Sigmoid colon (tissue), 7 donors: ENCODE data around the gene TRNP1. TPM values are rescaled to one million over a fixed set of nuclear protein-coding genes. Genes with fewer than 3 reads are reported as not detected.
A peak's percentile ranks its signal among the peaks of the same experiment; 100 is the strongest.

Experiments used
- DNase-seq: peaks from one replicate; pipeline ENCODE4 v3.0.0-alpha.2; 2019
- H3K27ac ChIP-seq, 4 donors: fragments of 200-600 bp; sonication (generic); one replicate each; pipeline ENCODE4 v1.5.1; 2016 to 2019; ENCODE audit warnings: mild to moderate bottlenecking in 1 of 4
- H3K27me3 ChIP-seq, 3 donors: fragments of 200-600 bp; sonication (generic); one replicate each; pipeline ENCODE4 v1.5.1; 2019; ENCODE audit warnings: mild to moderate bottlenecking in 1 of 3
- H3K36me3 ChIP-seq, 4 donors: fragments of 200-600 bp; sonication (generic); one replicate each; pipeline ENCODE4 v1.5.1; 2016 to 2019
- H3K4me1 ChIP-seq, 4 donors: fragments of 200-600 bp; sonication (generic); one replicate each; pipeline ENCODE4 v1.5.1; 2017 to 2019
- H3K4me3 ChIP-seq, 4 donors: fragments of 200-600 bp; sonication (generic); one replicate each; pipeline ENCODE4 v1.5.1; 2017 to 2019; ENCODE audit warnings: mild to moderate bottlenecking in 2 of 4, moderate library complexity in 1 of 4
- H3K9me3 ChIP-seq, 4 donors: fragments of 200-600 bp in 3 of 4; sonication (generic) in 3 of 4; one replicate each; pipeline versions ENCODE4 v1.5.1 to v1.6.1; 2013 to 2019
- CTCF ChIP-seq, 4 experiments: fragments of 450-650 bp in 3 of 4; fragments of 200-600 bp in 1 of 4; IDR thresholded peaks; one replicate each; pipeline ENCODE4 v1.5.1; 2016 to 2019; ENCODE audit warnings: antibody characterized with exemption in 4 of 4, mild to moderate bottlenecking in 3 of 4, moderate library complexity in 2 of 4
- EP300 ChIP-seq, 4 donors: sonication (generic); formaldehyde crosslinking; IDR thresholded peaks; one replicate each; pipeline ENCODE4 v1.6.1; 2017; ENCODE audit warnings: antibody characterized with exemption in 4 of 4
- POLR2A ChIP-seq, 2 donors: fragments of 450-650 bp; IDR thresholded peaks; one replicate each; pipeline ENCODE4 v1.6.1; 2016; ENCODE audit warnings: antibody characterized with exemption in 2 of 2, mild to moderate bottlenecking in 2 of 2, moderate library complexity in 2 of 2
- POLR2AphosphoS5 ChIP-seq, 4 donors: sonication (generic); formaldehyde crosslinking; IDR thresholded peaks; one replicate each; pipeline ENCODE4 v1.6.1; 2017; ENCODE audit warnings: antibody characterized with exemption in 4 of 4
- WGBS, 2 donors: extraction: QIAGEN DNeasy Blood & Tissue Kit; methylation state at CpG; one replicate each; pipeline ENCODE4 v1.1.7; 2013; 5-methylcytosine and 5-hydroxymethylcytosine counted together
- intact Hi-C: fragments of 100-400 bp; cut with DNase I; formaldehyde crosslinking; loops from one replicate; pipeline ENCODE4 v1.15.1; 2023
- polyA plus RNA-seq, 3 donors: library from polyadenylated mRNA; stranded (reverse); fragments of 200-250 nt; gene quantifications; one replicate each; pipeline ENCODE4 v1.2.3, GENCODE V29; 2013
- total RNA-seq, 4 donors: library from RNA; depleted of rRNA; stranded (reverse); fragments of >200 nt; gene quantifications; one replicate each; pipeline ENCODE4 v1.1.0, GENCODE V29; 2016
- donor health status: healthy with polysubstance abuse.
- donor health status: Bipolar disorder and iron deficiency.
- donor health status: healthy.

The TRNP1 gene
- total and polyA plus RNA-seq, 7 donors = 3.0 to 29.6 (median 15.5) TPM

GRCh38 chr1:27042670-27043069, 49.2 kb downstream of the TRNP1 start:
- TF ChIP-seq POLR2AphosphoS5 (IDR thresholded peaks at IDR 0.05) = no peak
- no peak for TF ChIP-seq CTCF (IDR thresholded peaks at IDR 0.05)
- TF ChIP-seq POLR2A (IDR thresholded peaks at IDR 0.05) = no peak
- TF ChIP-seq EP300 (IDR thresholded peaks at IDR 0.05) = no peak
- WGBS, 2 donors = 74 to 83% methylated on average over 7 of the region's 7 CpGs
- no peaks in the 10 kb centered on the region for H3K9me3 ChIP-seq
- no peaks in the 10 kb centered on the region for H3K27me3 ChIP-seq
- H3K4me3 ChIP-seq = no peak overlapping the region
- H3K27ac ChIP-seq = no peak overlapping the region
- no peaks in the 10 kb centered on the region for H3K36me3 ChIP-seq
- peaks cover 0 to 20% (median 13%) of the 10 kb centered on the region in 4 donors for H3K4me1 ChIP-seq
- intact Hi-C loops = loop anchor here (5.0 kb wide), 2 partner anchors 110 to 240 kb away; no protein-coding TSS in a partner anchor
- DNase-seq = no peak

GRCh38 chr1:27044613-27045151, 51.2 kb downstream of the TRNP1 start:
- H3K36me3 ChIP-seq = no peaks in the 10 kb centered on the region
- TF ChIP-seq EP300 (IDR thresholded peaks at IDR 0.05) (no peak), POLR2AphosphoS5 (IDR thresholded peaks at IDR 0.05) (no peak), POLR2A (IDR thresholded peaks at IDR 0.05) (no peak), CTCF (IDR thresholded peaks at IDR 0.05) (peak; percentile 95 to 99 (median 97))
- intact Hi-C loops = loop anchor here (1.0 to 5.0 kb wide), 4 partner anchors 46 to 238 kb away; no protein-coding TSS in a partner anchor
- peak; percentile 93 for DNase-seq
- H3K4me3 ChIP-seq = peak overlapping the region in 3 of 4 donors; percentile 2 to 24 (median 18)
- H3K4me1 ChIP-seq = peaks cover 0 to 20% (median 13%) of the 10 kb centered on the region in 4 donors
- no peaks in the 10 kb centered on the region for H3K9me3 ChIP-seq
- no peak overlapping the region for H3K27ac ChIP-seq
- H3K27me3 ChIP-seq = no peaks in the 10 kb centered on the region
- 9 to 11% methylated on average over 12 of the region's 12 CpGs for WGBS, 2 donors

DNA sequence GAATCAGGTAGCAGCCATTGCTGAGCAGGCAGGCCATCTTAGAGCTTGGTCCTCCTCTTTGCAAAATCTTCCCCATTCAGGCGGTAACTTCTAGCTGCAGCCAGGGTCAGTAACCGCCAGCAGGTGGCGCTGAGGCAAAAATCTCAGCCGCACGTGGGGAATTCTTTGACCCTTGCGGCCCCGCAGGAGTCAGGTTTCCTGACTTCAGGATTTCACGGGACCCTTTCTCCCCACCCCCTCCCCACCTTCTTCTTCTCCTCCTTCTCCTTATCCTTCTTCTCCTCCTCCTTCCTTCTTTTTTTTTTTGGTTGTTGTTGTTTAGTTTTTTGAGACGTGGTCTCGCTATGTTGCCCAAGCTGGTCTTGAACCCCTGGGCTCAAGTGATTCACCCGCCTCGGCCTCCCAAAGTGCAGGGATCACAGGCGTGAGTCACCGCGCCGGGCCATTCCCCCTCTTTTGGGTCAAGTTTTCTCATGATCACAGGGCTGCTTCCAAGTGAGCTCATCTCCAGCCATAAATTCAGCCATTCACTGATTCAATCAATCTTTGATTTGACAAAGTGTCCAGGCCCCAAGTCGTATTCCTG, 52.6 kb downstream of the TRNP1 start:
- H3K4me1 ChIP-seq = peaks cover 0 to 20% (median 13%) of the 10 kb centered on the region in 4 donors
- 22 to 33% methylated on average over 17 of the region's 17 CpGs for WGBS, 2 donors
- DNase-seq = peak; percentile 76
- no peaks in the 10 kb centered on the region for H3K9me3 ChIP-seq
- H3K4me3 ChIP-seq = no peak overlapping the region
- H3K36me3 ChIP-seq = no peaks in the 10 kb centered on the region
- no peaks in the 10 kb centered on the region for H3K27me3 ChIP-seq
- intact Hi-C loops = no loop called here
- H3K27ac ChIP-seq = no peak overlapping the region
- TF ChIP-seq CTCF (IDR thresholded peaks at IDR 0.05) (peak; percentile 79 to 90 (median 80)), POLR2A (IDR thresholded peaks at IDR 0.05) (no peak)

GRCh38 chr1:27047914-27048313, 54.4 kb downstream of the TRNP1 start:
- DNase-seq = no peak
- Histone ChIP-seq H3K9me3 (no peaks in the 10 kb centered on the region), H3K27ac (no peak overlapping the region), H3K27me3 (no peaks in the 10 kb centered on the region), H3K4me3 (no peak overlapping the region), H3K36me3 (no peaks in the 10 kb centered on the region), H3K4me1 (peaks cover 0 to 20% (median 13%) of the 10 kb centered on the region in 4 donors)
- 83 to 85% methylated on average over 6 of the region's 6 CpGs for WGBS, 2 donors
- TF ChIP-seq CTCF (IDR thresholded peaks at IDR 0.05) = no peak
- TF ChIP-seq POLR2AphosphoS5 (IDR thresholded peaks at IDR 0.05) = no peak
- TF ChIP-seq POLR2A (IDR thresholded peaks at IDR 0.05) = no peak
- TF ChIP-seq EP300 (IDR thresholded peaks at IDR 0.05) = no peak
- intact Hi-C loops = no loop called here
